GM18498 (cell line): Measurements from ENCODE around the gene NUDCD3.

Experiments used
- ATAC-seq: cut with Tn5 transposase; IDR thresholded peaks from one replicate; pipeline ENCODE4 v1.9.1; 2021; ENCODE audit warnings: mild to moderate bottlenecking, moderate library complexity; ENCODE audit not compliant: unreplicated experiment

Gene NUDCD3

DNA sequence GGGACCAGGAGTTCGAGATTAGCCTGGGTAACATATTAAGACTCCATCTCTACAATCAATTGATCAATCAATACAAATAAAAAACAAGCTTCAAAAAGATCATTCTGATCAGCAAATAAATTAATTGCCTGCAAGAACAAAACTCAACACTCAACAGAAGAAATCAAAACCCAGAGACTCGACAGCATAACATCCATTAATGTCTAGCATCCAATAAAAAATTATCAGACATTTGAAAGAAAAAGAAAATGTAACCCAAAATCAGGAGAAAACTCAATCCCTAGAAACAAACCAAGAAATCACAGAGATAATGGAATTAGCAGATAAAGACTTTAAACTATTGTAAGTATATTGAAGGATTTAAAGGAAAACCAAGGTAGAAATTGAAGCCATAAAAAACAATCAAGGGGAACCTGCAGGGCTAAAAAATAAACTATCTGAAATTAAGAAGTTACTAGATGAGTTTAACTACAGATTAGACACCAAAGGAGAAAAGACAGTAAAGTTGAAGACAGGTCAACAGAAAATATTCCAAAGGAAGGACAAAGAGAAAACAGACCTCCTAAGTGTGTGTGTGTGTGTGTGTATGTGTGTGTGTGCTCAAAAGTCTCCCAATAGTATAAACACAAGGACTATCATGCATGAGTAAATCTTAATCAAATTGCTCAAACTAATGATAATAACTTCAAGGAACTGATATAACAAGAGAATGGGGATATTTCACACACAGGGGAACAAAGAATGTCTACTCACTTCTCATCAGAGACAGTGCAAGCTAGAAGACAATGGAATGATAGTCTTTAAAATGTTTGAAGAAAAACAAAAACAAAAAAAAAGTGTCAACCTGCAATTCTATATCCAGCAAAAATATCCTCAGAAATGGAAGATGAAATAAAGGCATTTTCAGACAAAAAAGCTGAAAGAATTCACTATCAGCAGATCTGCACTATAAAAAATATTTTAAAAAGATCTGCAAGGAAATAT, 7.7 kb downstream of the NUDCD3 start:
- no peak for ATAC-seq

DNA sequence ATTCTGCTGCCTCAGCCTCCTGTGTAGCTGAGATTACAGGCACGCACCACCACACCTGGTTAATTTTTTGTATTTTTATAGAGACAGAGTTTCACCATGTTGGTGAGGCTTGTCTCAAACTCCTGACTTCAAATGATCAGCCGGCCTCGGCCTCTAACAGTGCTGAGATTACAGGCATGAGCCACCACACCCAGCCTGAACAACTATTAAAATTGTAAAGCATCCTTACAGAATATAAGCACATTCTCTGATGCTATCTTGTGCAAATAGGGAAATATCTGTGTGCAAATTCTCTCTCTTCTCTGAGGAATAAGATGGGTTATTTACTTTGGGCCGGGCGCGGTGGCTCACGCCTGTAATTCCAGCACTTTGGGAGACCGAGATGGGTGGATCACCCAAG, 12.5 kb downstream of the NUDCD3 start:
- ATAC-seq = no peak

DNA sequence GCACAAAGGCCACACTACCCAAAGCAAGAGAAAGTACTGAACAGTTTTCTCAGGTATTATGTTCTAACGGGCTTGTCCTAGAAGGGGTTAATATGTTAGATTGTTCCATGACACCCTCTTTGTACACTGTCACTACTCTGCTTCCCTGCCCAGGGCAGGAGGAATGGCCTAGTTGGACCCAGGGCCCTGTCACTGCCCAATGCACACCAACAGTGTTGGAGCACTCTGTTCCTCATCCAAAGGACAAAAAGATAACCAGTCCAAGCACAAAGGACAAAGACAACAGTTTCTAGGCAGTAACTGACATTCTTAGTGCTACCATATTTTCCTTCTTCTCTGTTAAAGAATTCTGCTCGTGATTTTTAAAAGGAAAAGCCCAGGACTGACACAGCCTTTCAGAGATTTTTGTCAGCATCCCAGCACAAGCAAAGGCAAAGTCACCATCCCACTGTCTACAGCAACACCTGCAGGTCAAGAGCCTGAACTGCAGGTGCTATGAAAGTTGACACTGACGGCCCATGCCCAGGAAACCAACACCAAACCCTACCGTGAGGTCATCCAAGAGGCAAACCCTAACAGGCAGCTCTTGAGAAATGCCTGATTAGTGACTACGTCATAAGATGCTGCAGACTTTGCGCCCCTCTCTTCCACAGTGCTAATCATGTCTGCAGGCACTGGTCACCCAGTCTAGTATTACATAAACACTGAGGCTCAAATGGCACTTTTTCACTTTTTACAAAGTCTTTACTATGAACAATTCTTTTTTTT, 13.2 kb downstream of the NUDCD3 start:
- ATAC-seq = peak; percentile 84

DNA sequence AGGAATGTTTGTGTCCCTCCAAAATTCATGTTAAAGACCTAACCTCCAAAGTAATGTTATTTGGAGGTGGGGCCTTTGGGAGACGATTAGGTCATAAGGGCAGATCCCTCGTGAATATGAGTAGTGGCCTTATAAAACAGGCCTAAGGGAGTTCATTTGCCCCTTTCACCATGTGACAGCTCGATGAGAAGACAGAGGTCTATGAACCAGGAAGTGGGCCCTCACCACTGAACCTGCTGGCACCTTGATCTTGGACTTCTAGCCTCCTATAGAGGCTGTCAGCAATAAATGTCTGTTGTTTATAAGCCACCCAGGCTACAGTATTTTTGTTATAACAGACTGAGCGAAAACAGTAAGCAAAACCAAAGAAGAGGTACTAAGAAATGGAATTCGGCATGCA, 14.1 kb downstream of the NUDCD3 start:
- no peak for ATAC-seq

DNA sequence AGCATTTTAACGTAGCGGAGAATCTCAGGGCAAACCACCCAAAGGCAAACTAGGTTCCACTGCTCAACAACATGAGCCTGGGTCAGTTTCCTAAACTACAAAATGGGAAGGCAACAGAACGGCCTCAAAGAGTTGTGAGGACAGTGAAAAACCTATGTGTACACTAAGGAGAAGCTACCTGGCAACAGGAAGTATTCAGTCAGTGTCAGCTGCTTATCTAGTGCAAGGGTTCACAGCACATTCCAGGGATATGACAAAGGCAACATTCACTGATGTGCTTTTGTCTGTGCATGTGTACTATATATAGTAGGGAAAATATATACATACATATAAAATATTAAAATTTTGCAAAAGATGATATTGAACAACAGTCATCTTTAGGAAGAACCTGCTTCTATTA, 17.2 kb downstream of the NUDCD3 start:
- ATAC-seq = no peak

DNA sequence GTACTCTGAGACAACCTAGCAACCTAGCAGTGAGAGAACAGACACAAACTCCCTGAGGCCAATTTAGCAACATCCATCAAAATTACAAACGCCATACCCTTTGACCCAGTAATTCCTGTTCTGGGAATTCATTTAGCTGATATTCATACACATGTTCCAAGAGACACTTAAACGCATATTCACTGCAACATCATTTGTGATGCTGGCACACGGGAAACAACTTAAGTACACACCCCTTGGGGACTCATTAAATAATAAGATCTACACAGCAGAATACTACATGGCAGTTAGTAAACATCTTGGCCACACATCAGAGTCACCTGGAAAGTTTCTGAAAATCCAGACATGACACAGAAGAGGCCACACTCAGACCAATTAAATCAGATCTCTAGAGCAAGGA, 17.6 kb downstream of the NUDCD3 start:
- ATAC-seq = no peak

DNA sequence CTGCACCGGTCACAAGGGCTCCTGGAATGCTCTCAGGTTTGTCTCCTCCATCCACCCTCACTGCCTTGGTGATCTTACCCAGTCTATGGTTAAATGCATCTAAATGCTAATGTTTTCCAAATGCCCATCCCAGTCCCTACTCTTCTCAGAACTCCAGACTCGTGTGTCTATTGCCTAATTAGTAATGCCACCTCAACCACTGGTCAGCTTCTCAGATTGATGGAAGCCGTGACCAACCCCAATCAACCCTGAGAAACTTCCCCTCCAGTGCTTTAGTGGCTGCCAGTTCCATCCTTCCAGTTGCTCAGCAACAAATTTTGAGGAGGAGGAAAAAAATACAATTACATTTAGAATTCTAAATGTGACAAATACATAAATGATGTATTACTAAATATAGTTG, 18.6 kb downstream of the NUDCD3 start:
- no peak for ATAC-seq

DNA sequence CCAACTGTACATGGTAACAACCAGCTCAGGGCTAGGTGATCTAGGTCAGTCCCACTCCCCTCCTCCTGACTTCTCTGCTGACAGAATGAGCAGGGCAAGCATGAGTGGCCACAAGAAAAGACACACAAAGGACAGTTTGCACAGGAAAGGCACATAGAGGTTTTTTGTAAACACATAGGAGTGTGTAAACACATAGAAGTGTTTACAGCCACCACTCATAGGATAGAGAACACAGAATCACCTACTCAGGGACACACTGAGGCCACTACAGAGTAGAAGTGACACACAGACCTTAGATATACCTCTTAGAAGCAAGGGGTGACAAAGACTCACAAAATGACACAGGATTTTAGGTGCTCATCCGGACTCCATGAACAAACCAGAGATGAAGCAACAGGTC, 19.0 kb downstream of the NUDCD3 start:
- no peak for ATAC-seq

DNA sequence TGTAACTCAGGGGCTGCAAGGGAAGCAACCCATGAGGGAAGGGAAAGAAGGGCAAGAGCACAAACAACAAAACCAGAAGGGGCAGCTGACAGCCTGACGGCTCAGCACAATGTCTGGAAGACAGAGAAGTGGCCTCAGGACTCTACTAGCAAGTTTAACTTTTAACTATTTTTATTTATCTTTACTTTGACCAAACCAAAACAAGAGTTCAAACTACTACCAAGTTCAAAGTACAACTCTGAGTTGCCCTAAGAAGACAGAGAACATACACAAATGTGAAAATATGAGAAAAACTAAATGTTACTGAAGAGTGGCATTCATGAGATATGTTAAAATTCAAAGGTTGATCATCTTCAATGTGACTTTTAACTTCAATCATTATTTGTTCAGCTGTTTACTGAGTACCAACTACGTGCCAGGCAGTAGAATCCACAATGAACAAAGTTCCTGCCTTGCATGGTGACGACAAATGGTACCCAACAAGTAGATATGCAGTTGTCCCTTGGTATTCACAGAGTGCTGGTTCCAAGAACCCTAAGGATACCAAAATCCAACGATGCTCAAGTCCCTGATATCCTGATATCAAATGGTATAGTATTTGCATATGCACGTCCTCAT, 19.7 kb downstream of the NUDCD3 start:
- ATAC-seq = no peak

DNA sequence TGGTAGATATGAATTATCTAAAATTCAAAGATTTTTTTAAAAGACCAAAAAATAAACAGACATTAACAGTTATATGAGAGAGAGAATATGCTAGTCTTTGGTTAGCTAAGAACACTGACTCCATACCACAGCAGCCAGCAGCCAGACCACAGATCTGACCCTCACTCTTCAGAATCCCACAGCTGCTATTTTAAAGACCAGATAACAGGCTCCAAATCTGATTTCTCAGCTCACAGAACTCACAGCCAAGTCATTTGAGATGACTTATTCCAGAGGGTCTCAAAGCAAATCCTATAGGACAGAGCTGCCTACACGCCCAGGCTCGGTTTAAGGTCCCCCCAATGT, 20.4 kb downstream of the NUDCD3 start:
- ATAC-seq = no peak

DNA sequence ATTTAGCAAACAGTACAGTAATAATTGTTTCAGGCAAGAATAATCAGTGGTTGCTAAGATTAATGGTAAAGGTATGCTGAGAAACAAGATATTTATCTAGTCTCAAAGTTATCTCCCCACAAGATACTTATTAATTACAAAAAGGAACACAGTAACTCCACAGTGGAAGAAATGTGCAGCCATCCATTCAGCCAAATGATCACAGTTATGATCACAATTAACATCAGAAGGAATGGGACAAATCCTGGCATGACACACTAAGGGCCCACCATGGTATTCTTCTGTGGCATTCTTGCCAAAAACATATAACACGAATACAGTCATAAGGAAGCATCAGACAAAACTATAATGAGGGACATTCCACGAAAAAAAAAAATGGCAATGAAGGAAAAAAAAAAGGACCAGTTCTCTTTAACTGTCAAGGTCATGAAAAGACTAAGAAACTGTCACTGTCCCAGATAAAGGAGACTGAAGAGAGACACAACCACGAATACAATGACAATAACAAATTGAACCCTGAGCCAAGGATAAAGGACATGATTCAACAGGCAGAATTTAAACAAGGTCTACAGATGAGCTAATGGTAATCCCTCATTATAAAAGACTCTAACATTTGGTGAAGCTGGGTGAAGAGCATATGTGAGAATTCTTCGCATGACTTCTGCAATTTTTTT, 20.9 kb downstream of the NUDCD3 start:
- ATAC-seq = no peak

DNA sequence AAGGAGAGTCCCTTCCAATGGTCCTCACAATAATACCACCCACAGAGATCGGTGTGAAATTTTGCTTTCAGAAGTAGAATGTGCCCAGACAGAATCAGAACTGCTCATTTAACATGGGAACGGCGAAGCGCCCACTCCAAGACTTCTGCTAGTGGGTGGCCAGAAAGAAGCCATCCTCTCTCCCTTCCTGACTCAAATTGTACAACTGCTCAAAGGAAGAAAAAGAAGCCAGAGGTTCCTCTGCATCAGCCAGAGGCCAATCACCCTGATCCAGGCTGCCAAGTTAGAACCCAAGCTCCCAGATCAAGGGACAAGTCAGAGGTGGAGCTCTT, 23.3 kb downstream of the NUDCD3 start:
- ATAC-seq = no peak

DNA sequence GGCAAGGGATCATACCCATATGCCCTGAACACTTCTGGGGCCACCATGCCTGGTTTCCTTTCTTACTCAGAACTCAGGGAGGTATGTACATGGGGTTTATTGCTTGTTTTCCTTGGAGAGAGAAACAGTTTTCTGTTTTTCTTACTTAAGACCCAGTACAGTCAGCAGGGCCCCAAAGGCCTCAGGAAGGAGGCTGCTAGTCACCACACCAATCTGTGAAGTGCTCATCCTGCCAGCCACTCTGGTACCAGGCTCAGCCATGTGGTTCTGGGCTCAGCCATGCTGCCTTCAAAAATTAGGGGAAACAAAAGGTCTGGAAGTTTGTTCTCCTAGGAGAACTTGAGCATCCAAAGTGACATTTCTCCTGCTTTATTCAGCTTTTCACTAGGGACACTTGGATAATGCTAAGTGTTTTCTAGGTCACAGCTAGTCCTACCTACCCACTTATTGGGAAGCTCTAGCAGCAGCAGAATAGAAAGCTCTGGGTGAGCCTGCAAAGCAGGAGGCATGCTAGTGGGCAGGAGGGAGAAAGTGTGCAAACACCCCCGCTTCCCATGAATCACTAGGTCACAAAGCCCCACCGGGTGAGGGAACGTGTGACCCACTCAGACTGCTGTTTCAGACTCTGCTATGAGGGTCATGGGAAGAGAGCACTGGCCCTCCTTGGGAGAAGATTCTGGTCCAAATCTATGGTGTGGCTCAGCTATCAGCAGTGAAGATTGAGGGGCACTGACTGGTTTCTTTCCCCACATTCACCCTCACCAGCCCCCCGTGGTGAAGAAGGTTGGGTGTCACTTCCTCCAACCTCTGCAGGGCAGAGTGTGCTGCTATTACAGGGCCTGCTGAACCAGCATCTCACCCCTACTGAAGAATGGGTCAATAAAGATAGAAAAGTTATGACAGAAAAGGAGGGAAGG, 23.9 kb downstream of the NUDCD3 start:
- ATAC-seq = no peak

DNA sequence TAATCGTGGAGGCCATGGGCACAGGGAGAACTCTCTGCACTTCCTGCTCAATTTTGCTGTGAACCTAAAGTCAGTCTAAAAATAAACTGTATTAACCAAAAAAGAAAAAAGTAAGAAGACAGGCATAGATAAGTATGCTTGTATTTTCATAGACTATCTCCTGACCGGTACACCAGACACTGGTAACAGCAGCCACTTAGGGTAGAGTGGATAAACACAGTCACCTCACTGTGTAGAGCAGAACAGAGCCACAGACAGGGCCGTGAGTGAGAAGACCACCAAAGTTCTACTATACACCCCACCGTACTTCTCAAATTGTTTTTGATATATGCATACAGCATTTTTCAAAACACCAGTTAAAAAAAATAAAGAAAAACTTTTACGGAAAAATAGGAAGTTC, 25.0 kb downstream of the NUDCD3 start:
- no peak for ATAC-seq

DNA sequence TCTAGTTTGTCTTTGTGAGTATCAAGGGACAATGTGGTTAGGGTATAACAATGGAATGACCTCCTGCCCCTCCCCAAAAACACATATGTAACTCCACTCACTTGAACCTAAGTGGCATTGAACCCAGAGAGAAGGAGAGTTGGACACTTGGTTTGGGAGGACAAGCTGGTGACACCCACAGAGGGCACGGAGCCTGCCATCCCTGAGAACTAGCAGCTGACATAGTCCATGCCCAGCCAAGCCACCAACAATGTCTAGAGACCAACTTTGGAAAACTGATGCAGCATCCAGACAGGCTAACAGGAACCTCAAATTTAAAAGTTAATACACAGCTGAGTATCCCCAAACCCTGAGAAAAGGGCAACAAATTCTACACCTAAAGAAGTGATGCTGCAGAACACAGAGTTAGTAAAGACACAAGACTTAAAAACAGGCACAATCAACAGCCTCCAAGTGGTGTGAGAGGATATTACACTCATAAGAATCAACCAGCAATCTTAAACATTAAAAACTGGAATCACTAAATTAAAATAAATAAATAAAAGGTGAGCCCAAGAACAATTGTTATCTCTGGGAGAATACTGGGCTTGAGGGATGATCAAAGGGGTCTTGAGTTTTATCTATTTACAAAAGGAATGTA, 27.2 kb downstream of the NUDCD3 start:
- ATAC-seq = no peak

DNA sequence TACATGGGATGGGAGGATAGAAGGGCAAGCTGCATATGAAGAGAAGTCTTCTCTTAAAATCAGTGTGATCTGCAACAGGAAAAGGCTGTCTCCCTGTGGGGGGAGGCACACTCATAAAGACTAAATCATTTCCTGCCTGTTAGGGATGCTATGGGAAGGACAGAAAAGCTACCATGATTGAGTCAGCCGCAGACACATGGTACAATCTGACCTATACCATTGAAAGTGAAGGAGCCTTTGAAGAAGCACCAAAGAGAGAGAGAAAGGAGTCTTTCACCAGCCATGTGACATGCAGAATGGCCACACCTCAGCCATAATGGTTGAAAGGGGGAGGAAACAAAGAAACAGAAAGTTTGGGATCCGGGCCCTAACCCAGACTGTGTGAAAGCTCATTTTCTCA, 29.1 kb downstream of the NUDCD3 start:
- no peak for ATAC-seq

DNA sequence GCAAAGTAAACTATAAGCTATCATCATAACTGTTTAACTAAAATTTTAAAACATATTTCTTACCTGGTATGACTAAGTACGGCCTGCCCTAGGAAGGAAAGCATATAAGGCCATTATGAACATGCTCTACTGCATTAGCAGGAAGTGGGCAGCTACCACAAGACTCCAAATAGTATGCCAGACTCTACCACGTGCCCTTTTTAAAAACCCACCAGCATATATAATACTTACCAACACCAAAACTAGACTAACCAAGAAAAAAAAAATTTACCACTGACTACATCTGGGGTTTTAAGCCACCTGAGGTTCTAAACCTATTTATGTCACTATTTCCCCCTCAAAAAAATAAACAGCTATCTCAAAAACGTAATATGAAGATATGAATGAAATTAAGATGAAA, 30.1 kb downstream of the NUDCD3 start:
- ATAC-seq = peak; percentile 99

DNA sequence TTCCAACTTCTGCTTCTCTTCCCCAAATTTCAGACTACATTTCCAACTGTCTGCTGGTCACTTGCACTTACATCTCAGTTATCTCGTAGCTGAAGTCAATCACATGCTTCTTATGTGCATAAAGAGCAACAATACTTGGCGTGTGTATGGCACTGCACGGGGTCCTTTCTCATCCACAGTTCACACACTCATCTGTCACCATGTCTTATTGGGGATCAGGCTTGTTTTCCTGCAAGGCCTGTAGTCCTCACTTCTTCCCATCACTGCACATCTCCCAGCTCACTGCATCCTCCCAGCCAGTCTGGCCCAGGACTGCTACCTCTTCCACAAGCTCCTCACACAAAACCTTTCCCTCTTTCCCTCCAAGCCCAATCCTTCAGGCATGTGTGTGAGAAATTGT, 35.3 kb downstream of the NUDCD3 start:
- ATAC-seq = no peak

DNA sequence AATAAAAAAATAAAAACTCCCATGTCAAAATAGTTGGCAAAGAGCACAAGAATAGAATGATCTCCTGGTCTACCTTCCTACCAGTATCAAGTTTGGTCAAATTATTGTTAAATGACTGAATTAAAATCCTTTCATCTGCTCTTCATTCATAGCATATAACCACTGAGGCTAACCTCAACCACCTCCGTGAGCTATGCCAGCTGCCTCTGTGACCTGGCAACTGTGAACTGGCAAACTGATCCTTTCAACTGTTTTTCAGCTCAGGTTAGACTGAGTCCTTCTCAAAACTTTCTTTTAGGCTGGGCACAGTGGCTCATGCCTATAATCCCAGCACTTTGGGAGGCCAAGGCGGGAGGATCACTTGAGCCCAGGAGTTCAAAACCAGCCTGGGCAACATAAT, 36.1 kb downstream of the NUDCD3 start:
- no peak for ATAC-seq

DNA sequence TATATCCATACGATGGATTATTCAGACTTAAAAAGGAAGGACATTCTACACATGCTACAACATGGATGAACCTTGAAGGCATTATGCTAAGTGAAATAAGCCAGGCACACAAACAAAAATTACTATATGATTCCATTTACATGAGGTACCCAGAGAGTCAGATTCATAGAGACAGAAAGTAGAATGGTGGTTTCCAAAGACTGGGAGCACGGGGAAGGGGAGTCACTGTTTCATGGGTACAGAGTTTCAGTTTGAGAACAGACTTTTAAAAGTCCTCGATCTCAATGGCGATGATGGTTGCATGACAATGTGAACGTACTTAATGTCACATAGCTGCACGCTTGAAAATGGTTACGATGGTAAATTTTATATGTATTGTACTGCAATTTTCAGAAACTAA, 39.3 kb downstream of the NUDCD3 start:
- no peak for ATAC-seq
